HEK293T (cell line): ENCODE results near the gene PLCXD3.
"Not testable (repeated sequence)": the region's sequence is repeated elsewhere in the genome, so short reads cannot be mapped to it uniquely, and the experiment has no call there.

Source experiments
- CTCF ChIA-PET: fragments of 350-600 bp; formaldehyde crosslinking; extraction: SDS; loops from one replicate; lab custom pipeline; 2021; ENCODE audit warnings: antibody characterized with exemption, inconsistent platforms; lab: Yijun Ruan, JAX
- POLR2A ChIA-PET: fragments of 350-600 bp; formaldehyde crosslinking; extraction: SDS; loops from one replicate; lab custom pipeline; 2020; ENCODE audit warnings: antibody characterized with exemption, inconsistent platforms; lab: Yijun Ruan, JAX
- DNase-seq: peaks from one replicate; pipeline ENCODE4 v3.0.0; 2012; ENCODE audit warnings: mixed read lengths; ENCODE audit errors: extremely low spot score
- ARNT ChIP-seq: fragments of 450-650 bp; IDR thresholded peaks from 2 replicates; pipeline ENCODE4 v1.6.1; 2017; ENCODE audit warnings: mild to moderate bottlenecking
- BHLHE40 ChIP-seq: fragments of 450-650 bp; IDR thresholded peaks from 2 replicates; pipeline ENCODE4 v1.6.1; 2016; ENCODE audit warnings: mild to moderate bottlenecking, moderate library complexity, borderline replicate concordance
- CTBP1 ChIP-seq: fragments of 450-650 bp; IDR thresholded peaks from 2 replicates; pipeline ENCODE4 v1.6.1; 2016; ENCODE audit warnings: borderline replicate concordance
- ELF4 ChIP-seq: fragments of 450-650 bp; IDR thresholded peaks from 2 replicates; pipeline ENCODE4 v1.6.1; 2017; ENCODE audit warnings: antibody characterized with exemption
- FOXA1 ChIP-seq: fragments of 450-650 bp; IDR thresholded peaks from 2 replicates; pipeline ENCODE4 v1.6.1; 2016; ENCODE audit warnings: mild to moderate bottlenecking
- FOXK2 ChIP-seq: fragments of 450-650 bp; IDR thresholded peaks from 2 replicates; pipeline ENCODE4 v1.6.1; 2016; ENCODE audit warnings: mild to moderate bottlenecking
- FOXM1 ChIP-seq: fragments of 450-650 bp; IDR thresholded peaks from 2 replicates; pipeline ENCODE4 v1.6.1; 2017; ENCODE audit warnings: mild to moderate bottlenecking, borderline replicate concordance
- HDGF ChIP-seq: fragments of 450-650 bp; IDR thresholded peaks from 2 replicates; pipeline ENCODE4 v1.6.1; 2017; ENCODE audit warnings: antibody characterized with exemption, borderline replicate concordance
- L3MBTL2 ChIP-seq: fragments of 450-650 bp; conservative IDR thresholded peaks from 2 replicates; pipeline ENCODE4 v1.6.1; 2016; ENCODE audit warnings: mild to moderate bottlenecking
- LEF1 ChIP-seq: fragments of 450-650 bp; IDR thresholded peaks from 2 replicates; pipeline ENCODE4 v1.6.1; 2017; ENCODE audit warnings: mild to moderate bottlenecking, borderline replicate concordance
- NFRKB ChIP-seq: fragments of 450-650 bp; IDR thresholded peaks from 2 replicates; pipeline ENCODE4 v1.6.1; 2016; ENCODE audit warnings: mild to moderate bottlenecking, moderate library complexity
- SP1 ChIP-seq: fragments of 450-650 bp; IDR thresholded peaks from 2 replicates; pipeline ENCODE4 v1.6.1; 2017
- SUZ12 ChIP-seq: fragments of 450-650 bp; IDR thresholded peaks from 2 replicates; pipeline ENCODE4 v1.6.1; 2016; ENCODE audit warnings: mild to moderate bottlenecking
- TARDBP ChIP-seq: fragments of 450-650 bp; IDR thresholded peaks from 2 replicates; pipeline ENCODE4 v1.6.1; 2016
- ZNF384 ChIP-seq: fragments of 450-650 bp; IDR thresholded peaks from 2 replicates; pipeline ENCODE4 v1.6.1; 2016
- TF ChIP-seq, protein P1 (sequence below): fragments of 450-650 bp; IDR thresholded peaks from 2 replicates; pipeline ENCODE4 v1.6.1; 2016

The PLCXD3 gene

DNA sequence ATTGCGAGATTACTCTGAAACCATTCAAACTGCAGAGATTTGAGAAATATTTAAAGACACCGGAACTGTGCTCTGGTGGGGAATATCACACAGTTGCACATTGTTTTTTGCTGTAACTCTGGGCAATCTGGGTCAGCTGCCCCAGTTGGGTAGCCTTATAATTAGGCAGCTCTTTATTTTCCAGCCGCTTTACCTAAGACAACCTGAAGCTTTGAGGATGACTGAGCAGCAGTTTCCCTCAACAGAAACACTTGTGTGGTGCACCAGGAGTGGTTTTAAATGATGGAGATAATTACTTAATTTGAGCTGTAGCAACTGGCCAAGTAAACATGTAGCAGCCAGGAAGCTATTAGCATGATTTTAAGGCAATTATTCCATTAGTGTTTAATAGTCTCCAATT, 2.9 kb downstream of the PLCXD3 start:
- POLR2A ChIA-PET: no interaction called here
- no peak for DNase-seq
- CTCF ChIA-PET: no interaction called here
- TF ChIP-seq SUZ12 (no peak), L3MBTL2 (no peak), SP1 (no peak), HDGF (no peak), FOXA1 (no peak), LEF1 (no peak), ELF4 (no peak), NFRKB (no peak), BHLHE40 (no peak), CTBP1 (no peak), ZNF384 (no peak), TARDBP (no peak), FOXK2 (no peak), FOXM1 (no peak), ARNT (no peak)
- TF ChIP-seq, protein P1, sequence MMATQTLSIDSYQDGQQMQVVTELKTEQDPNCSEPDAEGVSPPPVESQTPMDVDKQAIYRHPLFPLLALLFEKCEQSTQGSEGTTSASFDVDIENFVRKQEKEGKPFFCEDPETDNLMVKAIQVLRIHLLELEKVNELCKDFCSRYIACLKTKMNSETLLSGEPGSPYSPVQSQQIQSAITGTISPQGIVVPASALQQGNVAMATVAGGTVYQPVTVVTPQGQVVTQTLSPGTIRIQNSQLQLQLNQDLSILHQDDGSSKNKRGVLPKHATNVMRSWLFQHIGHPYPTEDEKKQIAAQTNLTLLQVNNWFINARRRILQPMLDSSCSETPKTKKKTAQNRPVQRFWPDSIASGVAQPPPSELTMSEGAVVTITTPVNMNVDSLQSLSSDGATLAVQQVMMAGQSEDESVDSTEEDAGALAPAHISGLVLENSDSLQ: no peak

GRCh38 chr5:41503860-41504259, 6.5 kb downstream of the PLCXD3 start:
- POLR2A ChIA-PET: no interaction called here
- TF ChIP-seq, protein P1: no peak
- TF ChIP-seq ELF4: no peak
- no peak for TF ChIP-seq NFRKB
- CTCF ChIA-PET: no interaction called here
- DNase-seq: no peak

DNA sequence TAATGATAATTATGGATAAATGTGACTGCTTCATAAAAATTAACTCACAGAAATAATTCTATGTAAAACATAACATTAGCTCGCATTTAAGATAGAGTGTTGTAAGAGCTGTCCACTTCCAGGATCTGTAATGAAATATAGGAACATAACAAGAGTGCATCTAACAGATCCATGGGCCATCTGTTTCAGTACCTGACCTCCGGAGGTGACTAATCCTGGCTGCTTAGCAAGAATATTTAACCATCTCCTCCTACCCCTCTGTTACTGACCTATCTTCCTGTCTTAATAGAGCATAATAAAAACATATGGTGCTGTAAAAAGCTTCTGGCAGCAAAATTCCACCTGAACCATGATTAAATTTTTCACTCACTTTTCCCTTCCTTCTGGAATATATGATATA, 7.1 kb downstream of the PLCXD3 start:
- no peak for DNase-seq
- TF ChIP-seq ARNT (no peak), LEF1 (no peak), BHLHE40 (no peak), SUZ12 (no peak), SP1 (no peak), CTBP1 (no peak)
- ChIA-PET POLR2A (no interaction called here), CTCF (no interaction called here)

DNA sequence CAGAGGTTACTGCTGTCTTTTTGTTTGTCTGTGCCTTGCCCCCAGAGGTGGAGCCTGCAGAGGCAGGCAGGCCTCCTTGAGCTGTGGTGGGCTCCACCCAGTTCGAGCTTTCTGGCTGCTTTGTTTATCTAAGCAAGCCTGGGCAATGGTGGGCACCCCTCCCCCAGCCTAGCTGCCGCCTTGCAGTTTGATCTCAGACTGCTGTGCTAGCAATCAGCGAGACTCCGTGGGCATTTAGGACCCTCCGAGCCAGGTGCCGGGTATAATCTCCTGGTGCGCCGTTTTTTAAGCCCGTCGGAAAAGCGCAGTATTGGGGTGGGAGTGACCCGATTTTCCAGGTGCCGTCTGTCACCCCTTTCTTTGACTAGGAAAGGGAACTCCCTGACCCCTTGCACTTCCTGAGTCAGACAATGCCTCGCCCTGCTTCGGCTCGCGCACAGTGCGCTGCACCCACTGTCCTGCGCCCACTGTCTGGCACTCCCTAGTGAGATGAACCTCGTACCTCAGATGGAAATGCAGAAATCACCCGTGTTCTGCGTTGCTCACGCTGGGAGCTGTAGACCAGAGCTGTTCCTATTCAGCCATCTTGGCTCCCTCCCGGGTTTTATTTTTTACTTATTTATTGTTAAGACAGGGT, 16.8 kb downstream of the PLCXD3 start:
- CTCF ChIA-PET, POLR2A ChIA-PET, DNase-seq: not testable (repeated sequence)

- TF ChIP-seq ELF4 (no peak), BHLHE40 (no peak), FOXM1 (no peak), SUZ12 (no peak), CTBP1 (no peak), TARDBP (no peak), ARNT (no peak), HDGF (no peak), NFRKB (no peak), ZNF384 (no peak), SP1 (no peak), L3MBTL2 (no peak)
- TF ChIP-seq, protein P1: no peak
- DNase-seq: no peak
- CTCF ChIA-PET: no interaction called here
- POLR2A ChIA-PET: no interaction called here
Observed at GRCh38 chr5:41485533-41485932, 24.9 kb downstream of the PLCXD3 start.

GRCh38 chr5:41482715-41483114, 27.7 kb downstream of the PLCXD3 start:
- no peak for DNase-seq
- ChIA-PET CTCF (no interaction called here), POLR2A (no interaction called here)
- TF ChIP-seq TARDBP (no peak), SUZ12 (no peak), LEF1 (no peak), ZNF384 (no peak), ARNT (no peak), L3MBTL2 (no peak), FOXA1 (no peak), FOXM1 (no peak), SP1 (no peak), BHLHE40 (no peak), FOXK2 (no peak), ELF4 (no peak), NFRKB (no peak), CTBP1 (no peak), HDGF (no peak)
- TF ChIP-seq, protein P1: no peak

- TF ChIP-seq ARNT (no peak), BHLHE40 (no peak), TARDBP (no peak), HDGF (no peak), FOXA1 (no peak), CTBP1 (no peak), ZNF384 (no peak), SP1 (no peak), SUZ12 (no peak), FOXM1 (no peak), ELF4 (no peak), FOXK2 (no peak), LEF1 (no peak), L3MBTL2 (no peak), NFRKB (no peak)
- TF ChIP-seq, protein P1: no peak
- CTCF ChIA-PET: no interaction called here
- POLR2A ChIA-PET: no interaction called here
- DNase-seq: no peak
Observed at GRCh38 chr5:41482173-41482572, 28.2 kb downstream of the PLCXD3 start.

DNA sequence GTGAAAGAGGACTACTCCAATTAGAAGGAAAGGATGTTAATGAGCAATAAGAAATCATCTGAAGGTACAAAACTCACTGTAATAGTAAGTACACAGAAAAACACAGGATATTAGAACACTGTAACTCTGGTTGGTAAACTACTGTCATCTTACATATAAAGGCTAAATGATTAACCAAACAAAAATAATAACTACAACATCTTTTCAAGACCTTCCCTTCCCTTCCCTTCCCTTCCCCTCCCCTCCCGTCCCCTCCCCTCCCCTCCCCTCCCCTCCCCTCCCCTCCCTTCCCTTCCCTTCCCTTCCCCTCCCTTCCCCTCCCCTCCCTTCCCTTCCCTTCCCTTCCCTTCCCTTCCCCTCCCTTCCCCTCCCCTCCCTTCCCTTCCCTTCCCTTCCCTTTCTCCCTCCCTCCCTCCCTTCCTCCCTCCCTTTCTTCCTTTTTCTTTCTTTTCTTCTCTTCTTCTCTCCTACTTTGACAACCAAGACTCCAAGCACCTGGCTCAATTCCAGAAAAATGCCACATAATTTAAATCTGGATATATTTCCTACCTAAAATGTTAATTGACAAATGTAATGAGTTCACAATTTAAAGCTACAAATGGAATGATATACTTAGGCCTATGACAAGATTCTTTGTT, 38.7 kb downstream of the PLCXD3 start:
- POLR2A ChIA-PET, DNase-seq, CTCF ChIA-PET: not testable (repeated sequence)
